Liver (tissue), 9 donors: ENCODE measurements around the gene APBB1IP. TPM values are rescaled to one million over a fixed set of nuclear protein-coding genes. Genes with fewer than 3 reads are reported as not detected.

ENCODE experiments used
- DNase-seq: peaks from one replicate; pipeline ENCODE4 v3.0.0-alpha.2; 2017; ENCODE audit warnings: low spot score
- H3K27ac ChIP-seq, 2 donors: one replicate each; pipeline ENCODE4 v1.7.0; 2013; ENCODE audit warnings: inconsistent platforms in 2 of 2, low read length in 2 of 2, control low read depth in 1 of 2, low read depth in 1 of 2, mild to moderate bottlenecking in 1 of 2
- H3K27me3 ChIP-seq, 4 donors: one replicate each; pipeline versions ENCODE4 v1.6.1 to v1.7.0; 2013; ENCODE audit warnings: low read length in 3 of 4, inconsistent platforms in 1 of 4, mild to moderate bottlenecking in 1 of 4, moderate library complexity in 1 of 4; ENCODE audit not compliant: control insufficient read depth in 4 of 4, insufficient read depth in 4 of 4
- H3K36me3 ChIP-seq, 4 donors: one replicate each; pipeline versions ENCODE4 v1.6.1 to v1.7.0; 2013; ENCODE audit warnings: low read length in 3 of 4, mild to moderate bottlenecking in 3 of 4, low read depth in 1 of 4, moderate library complexity in 1 of 4; ENCODE audit not compliant: control insufficient read depth in 4 of 4, insufficient read depth in 3 of 4
- H3K4me1 ChIP-seq, 4 donors: one replicate each; pipeline versions ENCODE4 v1.6.1 to v1.7.0; 2013; ENCODE audit warnings: low read length in 3 of 4, mild to moderate bottlenecking in 3 of 4, moderate library complexity in 1 of 4; ENCODE audit not compliant: control insufficient read depth in 4 of 4, insufficient read depth in 4 of 4
- H3K4me3 ChIP-seq, 3 donors: one replicate each; pipeline versions ENCODE4 v1.6.1 to v1.7.0; 2013; ENCODE audit warnings: low read length in 3 of 3, control low read depth in 1 of 3, low read depth in 1 of 3, mild to moderate bottlenecking in 1 of 3
- H3K9ac ChIP-seq, 2 donors: one replicate each; pipeline ENCODE4 v1.7.0; 2013; ENCODE audit warnings: low read length in 2 of 2, mild to moderate bottlenecking in 2 of 2, moderate library complexity in 2 of 2, control low read depth in 1 of 2, low read depth in 1 of 2
- H3K9me3 ChIP-seq, 4 donors: one replicate each; pipeline versions ENCODE4 v1.6.1 to v1.7.0; 2013; ENCODE audit warnings: low read length in 3 of 4; ENCODE audit not compliant: control insufficient read depth in 4 of 4
- EGR1 ChIP-seq, 2 donors: IDR thresholded peaks; 2 replicates each; pipeline ENCODE4 v1.6.1; 2016 to 2018; ENCODE audit warnings: antibody characterized with exemption in 2 of 2, low read depth in 2 of 2
- FOXA1 ChIP-seq: IDR thresholded peaks from 2 replicates; pipeline ENCODE4 v1.6.1; 2016; ENCODE audit warnings: antibody characterized with exemption
- FOXA2 ChIP-seq: IDR thresholded peaks from 2 replicates; pipeline ENCODE4 v1.6.1; 2016; ENCODE audit warnings: antibody characterized with exemption
- GABPA ChIP-seq, 2 donors: IDR thresholded peaks in 1 of 2; conservative IDR thresholded peaks in 1 of 2; 2 replicates each; pipeline ENCODE4 v1.6.1; 2016; ENCODE audit warnings: antibody characterized with exemption in 2 of 2, mild to moderate bottlenecking in 1 of 2, moderate library complexity in 1 of 2
- HNF4A ChIP-seq, 2 donors: conservative IDR thresholded peaks; 2 replicates each; pipeline ENCODE4 v1.6.1; 2016; ENCODE audit warnings: antibody characterized with exemption in 2 of 2, mild to moderate bottlenecking in 2 of 2
- HNF4G ChIP-seq: IDR thresholded peaks from 2 replicates; pipeline ENCODE4 v1.6.1; 2016; ENCODE audit warnings: antibody characterized with exemption
- JUND ChIP-seq, 2 donors: IDR thresholded peaks; 2 replicates each; pipeline ENCODE4 v1.6.1; 2016; ENCODE audit warnings: antibody characterized with exemption in 2 of 2
- NR2F2 ChIP-seq: IDR thresholded peaks from 2 replicates; pipeline ENCODE4 v1.6.1; 2016; ENCODE audit warnings: antibody characterized with exemption
- RAD21 ChIP-seq, 2 donors: IDR thresholded peaks; 2 replicates each; pipeline ENCODE4 v1.6.1; 2016; ENCODE audit warnings: antibody characterized with exemption in 2 of 2, mild to moderate bottlenecking in 2 of 2
- RXRA ChIP-seq, 2 donors: IDR thresholded peaks; 2 replicates each; pipeline ENCODE4 v1.6.1; 2017 to 2018; ENCODE audit warnings: antibody characterized with exemption in 2 of 2, mild to moderate bottlenecking in 1 of 2
- SP1 ChIP-seq: IDR thresholded peaks from 2 replicates; pipeline ENCODE4 v1.6.1; 2018; ENCODE audit warnings: antibody characterized with exemption, mild to moderate bottlenecking
- TAF1 ChIP-seq: conservative IDR thresholded peaks from 2 replicates; pipeline ENCODE4 v1.6.1; 2016; ENCODE audit warnings: antibody characterized with exemption, mild to moderate bottlenecking
- YY1 ChIP-seq: IDR thresholded peaks from 2 replicates; pipeline ENCODE4 v1.6.1; 2016; ENCODE audit warnings: antibody characterized with exemption, mild to moderate bottlenecking
- WGBS: extraction: QIAGEN DNeasy Blood & Tissue Kit; methylation state at CpG from one replicate; pipeline ENCODE4 v1.1.7; 2013; 5-methylcytosine and 5-hydroxymethylcytosine counted together
- polyA plus RNA-seq, 2 donors: library from polyadenylated mRNA; stranded (reverse) in 1 of 2; unstranded in 1 of 2; fragments of 200-250 nt in 1 of 2; fragments of >200 nt in 1 of 2; fragmentation: Nextera tagmentation in 1 of 2; extraction: Ambion mirVana in 1 of 2; gene quantifications; one replicate each; pipeline versions ENCODE4 v1.2.1 to v1.2.3, GENCODE V29; 2013 to 2015
- total RNA-seq, 2 donors: library from RNA; depleted of rRNA; stranded (reverse); fragments of >200 nt; gene quantifications; one replicate each; pipeline ENCODE4 v1.2.3, GENCODE V29; 2014
- TF ChIP-seq, protein P1 (sequence below): fragments of 150-350 bp; IDR thresholded peaks from 2 replicates; pipeline ENCODE4 v1.5.1; 2017; ENCODE audit warnings: improper control_type of control experiment, low read depth, low read length; ENCODE audit not compliant: missing input control
- TF ChIP-seq, protein P2 (sequence below): IDR thresholded peaks from 2 replicates; pipeline ENCODE4 v1.6.1; 2016; ENCODE audit warnings: antibody characterized with exemption, mild to moderate bottlenecking
- TF ChIP-seq, protein P3 (sequence below): IDR thresholded peaks from 2 replicates; pipeline ENCODE4 v1.6.1; 2016; ENCODE audit warnings: antibody characterized with exemption
- TF ChIP-seq, protein P4 (sequence below): IDR thresholded peaks from 2 replicates; pipeline ENCODE4 v1.6.1; 2016; ENCODE audit warnings: antibody characterized with exemption
- TF ChIP-seq, protein P5 (sequence below): IDR thresholded peaks from 2 replicates; pipeline ENCODE4 v1.6.1; 2016; ENCODE audit warnings: antibody characterized with exemption
- donor health status: healthy.
- donor health status: healthy.
- donor health status: healthy.
- donor health status: healthy.
- donor health status: healthy.

APBB1IP gene
- total and polyA plus RNA-seq, 4 donors = 9.3 to 28.4 (median 12.8) TPM

DNA sequence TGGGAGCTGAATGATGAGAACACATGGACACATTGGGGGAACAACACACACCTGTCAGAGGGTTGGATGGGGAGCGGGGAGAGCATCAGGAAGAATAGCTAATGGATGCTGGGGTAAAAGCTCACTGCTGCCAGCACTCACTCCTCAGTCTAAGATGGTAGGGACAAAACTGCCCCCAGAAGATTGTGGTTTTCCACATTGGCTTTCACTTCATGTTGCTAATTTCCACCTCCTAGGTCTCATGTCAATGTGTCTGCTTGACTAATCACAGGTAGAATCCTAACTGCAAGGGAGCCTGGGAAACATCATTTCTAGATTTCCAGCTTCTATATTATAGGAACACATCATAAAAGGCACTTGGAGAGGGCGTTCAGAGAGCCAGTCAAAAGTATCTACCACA, 22.6 kb downstream of the APBB1IP start (continued):
- TF ChIP-seq, protein P1, sequence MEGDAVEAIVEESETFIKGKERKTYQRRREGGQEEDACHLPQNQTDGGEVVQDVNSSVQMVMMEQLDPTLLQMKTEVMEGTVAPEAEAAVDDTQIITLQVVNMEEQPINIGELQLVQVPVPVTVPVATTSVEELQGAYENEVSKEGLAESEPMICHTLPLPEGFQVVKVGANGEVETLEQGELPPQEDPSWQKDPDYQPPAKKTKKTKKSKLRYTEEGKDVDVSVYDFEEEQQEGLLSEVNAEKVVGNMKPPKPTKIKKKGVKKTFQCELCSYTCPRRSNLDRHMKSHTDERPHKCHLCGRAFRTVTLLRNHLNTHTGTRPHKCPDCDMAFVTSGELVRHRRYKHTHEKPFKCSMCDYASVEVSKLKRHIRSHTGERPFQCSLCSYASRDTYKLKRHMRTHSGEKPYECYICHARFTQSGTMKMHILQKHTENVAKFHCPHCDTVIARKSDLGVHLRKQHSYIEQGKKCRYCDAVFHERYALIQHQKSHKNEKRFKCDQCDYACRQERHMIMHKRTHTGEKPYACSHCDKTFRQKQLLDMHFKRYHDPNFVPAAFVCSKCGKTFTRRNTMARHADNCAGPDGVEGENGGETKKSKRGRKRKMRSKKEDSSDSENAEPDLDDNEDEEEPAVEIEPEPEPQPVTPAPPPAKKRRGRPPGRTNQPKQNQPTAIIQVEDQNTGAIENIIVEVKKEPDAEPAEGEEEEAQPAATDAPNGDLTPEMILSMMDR = no peak

DNA sequence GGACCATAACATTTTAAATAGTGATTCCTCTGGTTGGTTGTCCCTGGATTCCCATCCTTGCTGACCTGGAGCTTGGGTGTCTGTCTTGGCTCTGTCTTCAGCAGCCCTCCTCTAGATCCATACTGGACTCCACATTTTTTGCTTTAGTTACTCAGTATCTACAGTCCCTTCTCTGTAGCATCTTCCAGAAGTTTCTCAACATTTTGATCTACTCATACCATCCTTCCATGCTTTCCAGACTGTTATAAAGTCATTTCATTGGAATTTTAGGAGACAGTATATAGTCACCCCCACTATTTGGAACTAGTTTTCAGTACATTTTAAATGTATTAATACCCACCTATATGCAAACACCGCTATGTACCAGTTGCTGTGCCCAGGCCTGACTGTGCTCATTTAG, 25.8 kb downstream of the APBB1IP start:
- no peaks in the 10 kb centered on the region for H3K9me3 ChIP-seq
- no peak for TF ChIP-seq RAD21 (IDR thresholded peaks at IDR 0.05)
- TF ChIP-seq HNF4G = no peak
- no peak for TF ChIP-seq EGR1 (IDR thresholded peaks at IDR 0.05; ENCODE audit: low read depth in 2 of 2)
- TF ChIP-seq, protein P2, sequence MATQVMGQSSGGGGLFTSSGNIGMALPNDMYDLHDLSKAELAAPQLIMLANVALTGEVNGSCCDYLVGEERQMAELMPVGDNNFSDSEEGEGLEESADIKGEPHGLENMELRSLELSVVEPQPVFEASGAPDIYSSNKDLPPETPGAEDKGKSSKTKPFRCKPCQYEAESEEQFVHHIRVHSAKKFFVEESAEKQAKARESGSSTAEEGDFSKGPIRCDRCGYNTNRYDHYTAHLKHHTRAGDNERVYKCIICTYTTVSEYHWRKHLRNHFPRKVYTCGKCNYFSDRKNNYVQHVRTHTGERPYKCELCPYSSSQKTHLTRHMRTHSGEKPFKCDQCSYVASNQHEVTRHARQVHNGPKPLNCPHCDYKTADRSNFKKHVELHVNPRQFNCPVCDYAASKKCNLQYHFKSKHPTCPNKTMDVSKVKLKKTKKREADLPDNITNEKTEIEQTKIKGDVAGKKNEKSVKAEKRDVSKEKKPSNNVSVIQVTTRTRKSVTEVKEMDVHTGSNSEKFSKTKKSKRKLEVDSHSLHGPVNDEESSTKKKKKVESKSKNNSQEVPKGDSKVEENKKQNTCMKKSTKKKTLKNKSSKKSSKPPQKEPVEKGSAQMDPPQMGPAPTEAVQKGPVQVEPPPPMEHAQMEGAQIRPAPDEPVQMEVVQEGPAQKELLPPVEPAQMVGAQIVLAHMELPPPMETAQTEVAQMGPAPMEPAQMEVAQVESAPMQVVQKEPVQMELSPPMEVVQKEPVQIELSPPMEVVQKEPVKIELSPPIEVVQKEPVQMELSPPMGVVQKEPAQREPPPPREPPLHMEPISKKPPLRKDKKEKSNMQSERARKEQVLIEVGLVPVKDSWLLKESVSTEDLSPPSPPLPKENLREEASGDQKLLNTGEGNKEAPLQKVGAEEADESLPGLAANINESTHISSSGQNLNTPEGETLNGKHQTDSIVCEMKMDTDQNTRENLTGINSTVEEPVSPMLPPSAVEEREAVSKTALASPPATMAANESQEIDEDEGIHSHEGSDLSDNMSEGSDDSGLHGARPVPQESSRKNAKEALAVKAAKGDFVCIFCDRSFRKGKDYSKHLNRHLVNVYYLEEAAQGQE = no peak
- TF ChIP-seq SP1 = no peak
- no peak for TF ChIP-seq YY1
- TF ChIP-seq FOXA1 = no peak
- TF ChIP-seq NR2F2 = no peak
- no peak for TF ChIP-seq GABPA (IDR thresholded peaks at IDR 0.05 in 1 of 2, conservative IDR thresholded peaks at IDR 0.05 in 1 of 2)
- no peak for TF ChIP-seq JUND (IDR thresholded peaks at IDR 0.05)
- TF ChIP-seq, protein P1 = no peak
- TF ChIP-seq, protein P3, sequence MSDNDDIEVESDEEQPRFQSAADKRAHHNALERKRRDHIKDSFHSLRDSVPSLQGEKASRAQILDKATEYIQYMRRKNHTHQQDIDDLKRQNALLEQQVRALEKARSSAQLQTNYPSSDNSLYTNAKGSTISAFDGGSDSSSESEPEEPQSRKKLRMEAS = no peak
- no peak for TF ChIP-seq RXRA (IDR thresholded peaks at IDR 0.05)
- TF ChIP-seq HNF4A (conservative IDR thresholded peaks at IDR 0.05) = no peak
- TF ChIP-seq FOXA2 = no peak
- TF ChIP-seq, protein P4, sequence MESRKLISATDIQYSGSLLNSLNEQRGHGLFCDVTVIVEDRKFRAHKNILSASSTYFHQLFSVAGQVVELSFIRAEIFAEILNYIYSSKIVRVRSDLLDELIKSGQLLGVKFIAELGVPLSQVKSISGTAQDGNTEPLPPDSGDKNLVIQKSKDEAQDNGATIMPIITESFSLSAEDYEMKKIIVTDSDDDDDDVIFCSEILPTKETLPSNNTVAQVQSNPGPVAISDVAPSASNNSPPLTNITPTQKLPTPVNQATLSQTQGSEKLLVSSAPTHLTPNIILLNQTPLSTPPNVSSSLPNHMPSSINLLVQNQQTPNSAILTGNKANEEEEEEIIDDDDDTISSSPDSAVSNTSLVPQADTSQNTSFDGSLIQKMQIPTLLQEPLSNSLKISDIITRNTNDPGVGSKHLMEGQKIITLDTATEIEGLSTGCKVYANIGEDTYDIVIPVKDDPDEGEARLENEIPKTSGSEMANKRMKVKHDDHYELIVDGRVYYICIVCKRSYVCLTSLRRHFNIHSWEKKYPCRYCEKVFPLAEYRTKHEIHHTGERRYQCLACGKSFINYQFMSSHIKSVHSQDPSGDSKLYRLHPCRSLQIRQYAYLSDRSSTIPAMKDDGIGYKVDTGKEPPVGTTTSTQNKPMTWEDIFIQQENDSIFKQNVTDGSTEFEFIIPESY = no peak
- TF ChIP-seq, protein P5, sequence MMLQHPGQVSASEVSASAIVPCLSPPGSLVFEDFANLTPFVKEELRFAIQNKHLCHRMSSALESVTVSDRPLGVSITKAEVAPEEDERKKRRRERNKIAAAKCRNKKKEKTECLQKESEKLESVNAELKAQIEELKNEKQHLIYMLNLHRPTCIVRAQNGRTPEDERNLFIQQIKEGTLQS = no peak
- no peak for TF ChIP-seq TAF1
- no peak overlapping the region for H3K4me3 ChIP-seq
- WGBS = 100% methylated on average over 1 of the region's 1 CpG
- no peaks in the 10 kb centered on the region for H3K27me3 ChIP-seq
- H3K4me1 ChIP-seq = peaks cover 0 to 4% (median 3%) of the 10 kb centered on the region in 4 donors
- H3K9ac ChIP-seq = no peak overlapping the region
- no peak for DNase-seq
- H3K27ac ChIP-seq = no peak overlapping the region
- peaks cover 0 to 5% (median under 1%) of the 10 kb centered on the region in 4 donors for H3K36me3 ChIP-seq
